BE2C (cell line): ENCODE results near the gene RALY.

ENCODE experiments used
- DNase-seq: peaks from one replicate; pipeline ENCODE4 v3.0.0-alpha.2; 2020
- H3K27me3 ChIP-seq: fragments of 250-450 bp; sonication (Bioruptor Pico); 2 replicates; pipeline ENCODE4 v1.5.1; 2020; ENCODE audit warnings: mild to moderate bottlenecking
- H3K36me3 ChIP-seq: fragments of 250-450 bp; sonication (Bioruptor Pico); 2 replicates; pipeline ENCODE4 v1.5.1; 2020; ENCODE audit warnings: mild to moderate bottlenecking
- H3K4me1 ChIP-seq: fragments of 250-450 bp; sonication (Bioruptor Pico); 2 replicates; pipeline ENCODE4 v1.5.1; 2020
- H3K4me3 ChIP-seq: 2 replicates; pipeline ENCODE4 v1.5.1; 2011; ENCODE audit warnings: low read depth, low read length
- H3K9me3 ChIP-seq: fragments of 250-450 bp; sonication (Bioruptor Pico); 2 replicates; pipeline ENCODE4 v1.5.1; 2020
- TF ChIP-seq, protein P1 (sequence below): IDR thresholded peaks from 2 replicates; pipeline ENCODE4 v1.5.1; 2012; ENCODE audit warnings: mild to moderate bottlenecking, low read depth, low read length

Gene RALY

DNA sequence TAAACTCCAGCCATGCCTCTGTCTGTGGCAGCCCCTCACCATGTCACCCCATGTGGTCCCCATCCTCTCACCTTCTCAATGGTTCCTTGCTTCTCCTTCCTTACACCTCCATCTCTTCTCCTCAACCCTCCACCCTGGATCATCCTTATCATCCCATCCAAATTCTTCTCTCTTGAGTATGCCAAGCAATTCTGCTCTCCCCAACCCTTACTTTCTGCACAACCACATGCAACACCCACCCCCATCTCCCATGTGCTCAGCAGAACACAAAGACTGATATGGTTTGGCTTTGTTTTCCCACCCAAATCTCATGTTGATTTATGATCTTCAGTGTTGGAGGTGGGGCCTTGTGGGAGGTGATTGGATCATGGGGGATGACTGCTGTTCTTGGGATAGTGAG is 42.5 kb upstream of the RALY start:
- H3K27me3 ChIP-seq: no peaks in the 10 kb centered on the region
- no peak overlapping the region for H3K4me3 ChIP-seq
- TF ChIP-seq, protein P1, sequence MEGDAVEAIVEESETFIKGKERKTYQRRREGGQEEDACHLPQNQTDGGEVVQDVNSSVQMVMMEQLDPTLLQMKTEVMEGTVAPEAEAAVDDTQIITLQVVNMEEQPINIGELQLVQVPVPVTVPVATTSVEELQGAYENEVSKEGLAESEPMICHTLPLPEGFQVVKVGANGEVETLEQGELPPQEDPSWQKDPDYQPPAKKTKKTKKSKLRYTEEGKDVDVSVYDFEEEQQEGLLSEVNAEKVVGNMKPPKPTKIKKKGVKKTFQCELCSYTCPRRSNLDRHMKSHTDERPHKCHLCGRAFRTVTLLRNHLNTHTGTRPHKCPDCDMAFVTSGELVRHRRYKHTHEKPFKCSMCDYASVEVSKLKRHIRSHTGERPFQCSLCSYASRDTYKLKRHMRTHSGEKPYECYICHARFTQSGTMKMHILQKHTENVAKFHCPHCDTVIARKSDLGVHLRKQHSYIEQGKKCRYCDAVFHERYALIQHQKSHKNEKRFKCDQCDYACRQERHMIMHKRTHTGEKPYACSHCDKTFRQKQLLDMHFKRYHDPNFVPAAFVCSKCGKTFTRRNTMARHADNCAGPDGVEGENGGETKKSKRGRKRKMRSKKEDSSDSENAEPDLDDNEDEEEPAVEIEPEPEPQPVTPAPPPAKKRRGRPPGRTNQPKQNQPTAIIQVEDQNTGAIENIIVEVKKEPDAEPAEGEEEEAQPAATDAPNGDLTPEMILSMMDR: no peak
- no peaks in the 10 kb centered on the region for H3K9me3 ChIP-seq
- H3K36me3 ChIP-seq: no peaks in the 10 kb centered on the region
- H3K4me1 ChIP-seq: no peaks in the 10 kb centered on the region; the same call in 1 of the 2 replicates
- no peak for DNase-seq

DNA sequence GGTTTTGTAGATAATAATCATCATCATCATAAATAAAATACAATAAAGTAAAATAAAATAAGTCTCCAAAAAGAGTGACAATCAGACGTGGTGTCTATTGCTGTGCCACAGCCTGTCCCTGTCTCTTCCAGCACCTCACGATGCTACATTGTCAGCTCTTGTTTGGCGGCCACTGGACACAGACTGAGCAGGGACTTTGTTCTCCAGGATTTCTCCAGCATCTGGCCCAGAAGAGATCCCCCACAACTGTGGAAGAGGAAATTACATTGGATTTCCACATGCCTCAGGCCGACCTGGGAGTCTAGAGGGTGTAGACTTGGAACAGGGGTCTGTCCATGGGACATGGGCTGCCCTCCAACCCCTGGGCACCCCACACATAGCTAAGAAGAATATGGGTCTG is 39.2 kb upstream of the RALY start:
- no peaks in the 10 kb centered on the region for H3K9me3 ChIP-seq
- no peak overlapping the region for H3K4me3 ChIP-seq
- no peaks in the 10 kb centered on the region for H3K27me3 ChIP-seq
- H3K36me3 ChIP-seq: no peaks in the 10 kb centered on the region
- no peak for DNase-seq
- TF ChIP-seq, protein P1: no peak
- no peaks in the 10 kb centered on the region; the same call in 1 of the 2 replicates for H3K4me1 ChIP-seq

DNA sequence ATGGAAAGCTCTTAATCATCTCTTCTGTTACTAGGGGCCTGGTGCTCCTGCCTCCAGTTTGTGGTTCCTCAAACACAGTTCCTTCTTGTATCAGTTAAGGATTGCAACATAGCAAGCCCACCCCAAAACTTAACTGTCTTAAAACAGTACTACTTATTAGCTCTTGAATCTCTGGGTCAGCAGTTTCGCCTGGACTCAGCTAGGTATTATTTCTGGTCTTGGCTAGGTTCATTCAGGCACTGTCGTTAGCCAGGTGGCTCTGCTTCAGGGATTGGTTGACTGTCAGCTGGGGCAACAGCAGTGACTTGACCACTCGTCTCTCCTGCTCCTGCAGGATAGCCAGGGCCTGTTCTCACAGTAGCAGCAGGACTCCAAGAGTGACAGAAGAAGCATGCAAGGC is 30.0 kb upstream of the RALY start:
- H3K4me3 ChIP-seq: no peak overlapping the region
- no peak for DNase-seq
- no peaks in the 10 kb centered on the region for H3K4me1 ChIP-seq
- no peaks in the 10 kb centered on the region for H3K27me3 ChIP-seq
- no peaks in the 10 kb centered on the region for H3K36me3 ChIP-seq
- no peaks in the 10 kb centered on the region for H3K9me3 ChIP-seq
- TF ChIP-seq, protein P1: no peak

DNA sequence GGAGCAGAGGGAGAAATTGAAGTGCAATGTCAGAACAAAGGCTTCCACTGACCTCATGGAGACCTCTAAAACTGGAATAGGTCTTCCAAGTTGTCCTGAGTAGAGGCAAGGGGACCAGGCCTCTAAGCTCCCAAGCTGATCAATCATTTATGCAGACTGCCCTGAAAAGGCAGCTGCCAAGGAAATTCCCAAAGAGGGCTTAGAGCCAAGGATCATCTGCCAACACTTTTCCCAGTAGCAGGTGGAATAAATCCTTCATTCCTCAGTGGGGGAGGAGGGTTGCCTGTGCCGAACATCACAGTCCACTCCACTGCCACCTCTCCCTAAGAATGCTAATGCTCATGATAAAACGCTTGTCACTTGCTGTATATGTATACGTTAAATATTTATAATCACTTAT is 29.3 kb upstream of the RALY start:
- Histone ChIP-seq H3K27me3 (no peaks in the 10 kb centered on the region), H3K4me3 (no peak overlapping the region), H3K36me3 (no peaks in the 10 kb centered on the region), H3K9me3 (no peaks in the 10 kb centered on the region), H3K4me1 (no peaks in the 10 kb centered on the region)
- TF ChIP-seq, protein P1: no peak
- DNase-seq: no peak

DNA sequence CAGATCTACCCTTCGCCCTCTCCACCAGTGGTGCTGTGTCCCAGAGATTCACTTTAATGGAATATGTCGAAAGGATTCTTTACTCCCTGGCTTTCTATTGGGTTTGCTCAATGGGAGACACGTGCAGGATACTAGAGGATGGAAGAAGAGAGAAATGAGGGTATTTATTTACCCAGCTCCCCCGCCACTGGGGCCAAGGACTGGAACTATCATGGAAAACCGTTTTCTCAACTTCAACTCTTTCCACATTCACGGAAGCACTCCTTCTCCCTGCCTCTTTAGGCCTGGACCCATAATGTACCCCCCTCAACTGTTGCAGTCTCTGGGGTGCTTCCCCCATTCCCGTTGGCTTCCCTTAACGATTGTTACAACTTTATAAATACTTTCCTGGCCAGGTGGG is 26.6 kb upstream of the RALY start:
- DNase-seq: no peak
- H3K27me3 ChIP-seq: no peaks in the 10 kb centered on the region
- no peak overlapping the region for H3K4me3 ChIP-seq
- no peaks in the 10 kb centered on the region for H3K4me1 ChIP-seq
- no peaks in the 10 kb centered on the region for H3K9me3 ChIP-seq
- TF ChIP-seq, protein P1: no peak
- no peaks in the 10 kb centered on the region for H3K36me3 ChIP-seq

DNA sequence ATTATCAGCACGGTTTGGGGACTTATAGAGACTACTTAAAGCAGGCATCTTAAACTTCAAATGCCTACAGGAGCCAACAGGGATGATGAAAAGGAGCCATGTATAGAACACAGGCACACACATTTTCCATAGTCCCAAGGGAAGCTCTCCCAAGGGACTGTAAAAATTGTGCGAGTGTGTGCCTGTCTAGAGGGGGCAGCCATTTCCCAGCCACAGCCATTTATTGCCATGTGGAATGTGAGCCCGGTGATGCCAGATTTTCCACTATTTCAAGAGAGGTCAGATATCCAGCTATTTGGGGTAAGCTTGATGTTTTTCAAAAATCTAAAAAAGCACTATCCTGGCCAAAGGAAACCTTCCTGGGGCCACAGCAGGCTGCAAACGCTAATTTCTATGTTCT is 24.1 kb upstream of the RALY start:
- TF ChIP-seq, protein P1: no peak
- Histone ChIP-seq H3K4me1 (no peaks in the 10 kb centered on the region), H3K27me3 (no peaks in the 10 kb centered on the region), H3K4me3 (no peak overlapping the region), H3K9me3 (no peaks in the 10 kb centered on the region), H3K36me3 (no peaks in the 10 kb centered on the region)
- no peak for DNase-seq
